ENCODE results near the gene MICALL1. TPM values are rescaled to one million over a fixed set of nuclear protein-coding genes. Genes with fewer than 3 reads are reported as not detected.
A peak's percentile ranks its signal among the peaks of the same experiment; 100 is the strongest.

Gene MICALL1
- total and polyA plus RNA-seq, 2 of the 13 experiments (the other 11 are each of a cell fraction or from before 2014, with no cell fraction given), result 7.6 to 10.6 TPM

- 0 out of 2 replicates have a peak, but pooled peaks have one; percentile 5 for TF ChIP-seq ARID4A (CRISPR knock-in tag; IDR thresholded peaks at IDR 0.05; ENCODE audit: borderline replicate concordance)
- TF ChIP-seq ZNF329 (CRISPR knock-in tag; IDR thresholded peaks at IDR 0.05; ENCODE audit: low read depth), result 0 out of 2 replicates have a peak, but pooled peaks have one; percentile 7
- no peak for TF ChIP-seq PHB2 (IDR thresholded peaks at IDR 0.05; ENCODE audit: partially characterized antibody)
- TF ChIP-seq HOXA9 (CRISPR knock-in tag; IDR thresholded peaks at IDR 0.05; ENCODE audit: borderline replicate concordance), result no peak
- TF ChIP-seq MXD3 (CRISPR knock-in tag; IDR thresholded peaks at IDR 0.05), result no peak
- TF ChIP-seq PAXIP1 (CRISPR knock-in tag; conservative IDR thresholded peaks at IDR 0.05), result no peak
- peak; percentile 17; the same call in 1 of the 2 replicates for TF ChIP-seq GABPB1 (CRISPR knock-in tag; IDR thresholded peaks at IDR 0.05)
- TF ChIP-seq PHF8 (CRISPR knock-in tag; IDR thresholded peaks at IDR 0.05), result peak; percentile 5; the same call in 1 of the 2 replicates
Observed at GRCh38 chr22:37906364-37907008, 389 bp downstream of the MICALL1 start (continued).
